Stimulated activated CD4-positive, alpha-beta T cell treated with anti-CD3 and anti-CD28 coated beads, Interleukin-1b, Interleukin-23, amount 100 ng/mL, for 1 hour (primary cell): ENCODE measurements around the gene HLA-C.
"Not testable (repeated sequence)": the region's sequence is repeated elsewhere in the genome, so short reads cannot be mapped to it uniquely, and the experiment has no call there.

ENCODE experiments used
- DNase-seq, 2 donors: peaks; one replicate each; pipeline ENCODE4 v3.0.0-alpha.2; 2020; ENCODE audit warnings: low read depth in 2 of 2

HLA-C gene

GRCh38 chr6:31270788-31271640 lies 878 bp downstream of the HLA-C start:
- DNase-seq: peak in 1 of 2 donors; percentile 40

DNA sequence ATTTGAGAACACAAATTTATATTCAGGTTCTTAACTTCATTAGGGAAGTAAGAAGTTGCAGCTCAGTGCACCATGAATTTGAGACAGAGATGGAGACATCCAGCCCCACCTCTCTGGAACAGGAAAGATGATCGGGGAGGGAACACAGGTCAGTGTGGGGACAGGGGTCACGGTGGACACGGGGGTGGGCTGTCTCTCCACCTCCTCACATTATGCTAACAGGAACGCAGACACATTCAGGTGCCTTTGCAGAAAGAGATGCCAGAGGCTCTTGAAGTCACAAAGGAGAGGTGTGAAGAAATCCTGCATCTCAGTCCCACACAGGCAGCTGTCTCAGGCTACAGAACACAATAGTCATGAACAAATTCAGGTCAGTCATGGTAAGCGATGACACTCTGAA lies 3.1 kb downstream of the HLA-C start:
- DNase-seq: no peak

DNA sequence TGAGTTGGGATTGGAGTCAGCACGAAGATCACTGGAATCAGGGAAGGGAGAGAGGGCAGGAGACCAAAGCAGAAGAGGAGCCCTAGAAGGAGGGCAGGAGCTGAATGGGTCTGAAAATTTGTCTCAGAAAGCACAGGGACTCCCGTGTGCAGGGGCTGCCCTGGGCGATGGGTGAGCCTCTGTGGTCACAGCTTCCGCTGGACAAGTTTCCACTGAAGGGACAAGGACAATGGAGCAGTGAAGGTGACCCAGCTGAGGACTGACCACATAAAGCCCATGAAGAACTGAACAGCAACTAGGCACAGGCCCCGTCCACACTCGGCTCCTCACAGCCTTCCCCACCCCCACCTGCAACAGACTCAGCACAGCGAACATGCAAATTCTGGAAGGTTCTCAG lies 3.5 kb downstream of the HLA-C start:
- DNase-seq: no peak

DNA sequence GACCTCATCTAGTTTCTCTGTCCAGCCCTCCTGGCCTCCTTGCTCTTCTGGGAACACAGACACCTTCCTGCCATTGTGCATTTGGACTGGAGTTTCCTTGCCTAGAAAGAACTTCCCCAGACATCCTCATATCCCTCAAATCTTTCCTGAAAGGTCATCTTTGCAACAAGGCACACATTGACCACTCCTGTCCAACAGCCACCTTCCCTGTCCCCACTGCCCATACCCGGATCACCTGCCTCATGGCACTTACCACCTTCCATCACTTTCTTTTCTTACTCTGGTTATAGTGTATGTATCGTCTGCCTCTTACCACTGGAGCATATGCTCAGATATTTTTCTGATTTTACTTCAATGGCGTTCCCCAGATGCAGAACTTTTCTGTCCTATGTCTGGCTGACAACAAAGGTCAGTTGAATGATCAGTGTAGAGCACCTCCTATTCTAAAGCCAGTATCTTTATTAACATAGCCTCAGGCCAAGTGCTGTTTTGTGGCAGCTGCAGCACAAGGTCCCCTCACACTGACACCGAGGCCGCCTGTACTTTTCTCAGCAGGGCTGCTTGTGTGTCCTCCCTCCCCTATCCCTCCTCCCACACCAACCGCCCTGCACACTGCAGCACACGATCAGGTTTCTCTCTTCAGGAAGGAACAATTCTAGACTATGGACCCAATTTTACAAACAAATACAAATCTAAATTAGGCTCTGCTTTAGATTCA lies 4.1 kb downstream of the HLA-C start:
- no peak for DNase-seq

DNA sequence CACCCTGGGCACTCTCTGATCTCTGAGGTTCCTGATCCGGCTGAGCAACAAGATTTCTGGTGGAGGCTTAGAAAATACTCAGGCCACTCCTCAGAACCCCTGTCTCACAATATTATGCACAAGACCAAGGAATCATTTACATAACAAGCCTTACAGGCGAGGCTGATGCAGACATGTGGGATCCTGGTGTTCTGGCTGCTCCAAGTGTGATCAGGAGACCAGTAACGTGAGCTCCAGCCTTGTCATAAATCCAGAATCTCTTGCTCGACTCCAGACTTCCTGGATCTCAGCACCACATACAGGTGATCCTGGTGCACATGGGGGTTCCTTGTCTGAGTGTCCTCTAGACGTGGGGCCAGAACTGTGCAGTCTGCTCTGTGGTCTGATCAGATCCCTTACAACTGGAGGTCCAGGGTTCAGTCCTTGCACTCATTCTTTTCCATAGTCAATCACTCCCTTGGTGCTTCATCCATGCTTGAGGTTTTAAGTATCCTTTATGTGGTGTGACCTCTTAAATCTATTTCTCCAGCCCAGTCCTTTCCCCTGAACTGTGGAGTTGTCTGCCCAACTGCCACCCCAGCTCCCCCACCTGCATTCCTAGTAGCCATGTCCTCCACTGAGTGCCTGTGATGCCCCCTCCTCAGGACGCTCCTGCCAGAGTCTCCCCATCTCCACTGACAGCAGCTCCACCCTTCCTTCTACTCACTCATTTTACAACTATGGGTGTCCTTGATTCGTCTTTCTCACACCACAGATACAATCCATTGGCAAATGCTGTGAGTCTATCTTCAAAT lies 5.1 kb downstream of the HLA-C start:
- no peak for DNase-seq

GRCh38 chr6:31265926-31266325 lies 6.0 kb downstream of the HLA-C start:
- no peak for DNase-seq

- DNase-seq: not testable (repeated sequence)
Observed at GRCh38 chr6:31263346-31263933, 8.5 kb downstream of the HLA-C start.

DNA sequence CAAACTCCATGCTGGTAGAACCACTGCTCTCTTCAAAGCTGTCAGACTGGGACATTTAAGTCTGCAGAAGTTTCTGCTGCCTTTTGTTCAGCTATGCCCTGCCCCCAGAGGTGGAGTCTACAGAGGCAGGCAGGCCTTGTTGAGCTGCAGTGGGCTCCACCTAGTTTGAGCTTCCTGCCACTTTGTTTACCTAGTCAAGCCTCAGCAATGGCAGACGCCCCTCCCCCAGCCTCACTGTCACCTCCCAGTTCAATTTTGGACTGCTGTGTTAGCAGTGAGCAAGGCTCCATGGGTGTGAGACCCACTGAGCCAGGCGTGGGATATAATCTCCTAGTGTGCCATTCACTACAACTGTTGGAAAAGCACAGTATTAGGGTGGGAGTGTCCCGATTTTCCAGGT lies 11.9 kb downstream of the HLA-C start:
- DNase-seq: peak in 1 of 2 donors; percentile 34

- DNase-seq: no peak
Observed at GRCh38 chr6:31252625-31253024, 19.3 kb downstream of the HLA-C start.

- DNase-seq: no peak
Observed at GRCh38 chr6:31251261-31251660, 20.6 kb downstream of the HLA-C start.

DNA sequence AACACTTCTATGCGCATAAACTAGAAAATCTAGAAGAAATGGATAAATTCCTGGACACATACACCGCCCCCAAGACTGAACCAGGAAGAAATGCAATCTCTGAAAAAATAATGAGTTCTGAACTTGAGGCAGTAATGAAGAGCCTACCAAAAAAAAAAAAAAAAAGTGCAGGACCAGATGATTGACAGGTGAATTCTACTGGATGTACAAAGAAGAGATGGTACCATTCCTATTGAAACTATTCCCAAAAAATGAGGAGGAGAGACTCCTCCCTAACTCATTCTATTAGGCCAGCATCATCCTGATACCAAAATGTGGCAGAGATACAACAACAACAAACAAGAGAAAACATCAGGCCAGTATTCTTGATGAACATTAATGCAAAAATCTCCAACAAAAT lies 22.7 kb downstream of the HLA-C start:
- DNase-seq: no peak

- DNase-seq: no peak
Observed at GRCh38 chr6:31247813-31248212, 24.1 kb downstream of the HLA-C start.

DNA sequence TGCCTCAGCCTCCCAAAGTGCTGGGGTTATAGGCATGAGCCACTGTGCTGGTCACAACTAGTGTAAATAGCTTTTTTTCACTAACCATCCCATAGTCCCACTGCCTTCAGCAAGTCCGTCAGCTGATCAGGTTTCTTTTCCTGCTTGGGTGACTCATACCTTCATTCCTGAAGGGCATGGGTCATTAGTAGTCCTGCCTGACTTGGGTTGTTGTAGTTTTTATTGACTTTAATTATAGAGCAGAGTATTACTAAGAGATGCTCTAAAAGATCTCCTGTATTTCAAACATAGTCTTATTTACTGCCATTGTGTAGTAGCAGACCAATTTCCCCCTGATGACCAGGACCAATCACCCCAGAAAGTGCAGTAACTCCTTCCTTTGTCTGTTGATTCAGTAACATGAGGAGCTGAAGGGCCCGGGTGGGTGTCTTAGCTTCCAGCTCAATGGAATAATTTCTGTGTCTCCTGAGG lies 25.8 kb downstream of the HLA-C start:
- DNase-seq: no peak

- DNase-seq: no peak
Observed at GRCh38 chr6:31243508-31243907, 28.4 kb downstream of the HLA-C start.

- DNase-seq: no peak
Observed at GRCh38 chr6:31239854-31240253, 32.0 kb downstream of the HLA-C start.

DNA sequence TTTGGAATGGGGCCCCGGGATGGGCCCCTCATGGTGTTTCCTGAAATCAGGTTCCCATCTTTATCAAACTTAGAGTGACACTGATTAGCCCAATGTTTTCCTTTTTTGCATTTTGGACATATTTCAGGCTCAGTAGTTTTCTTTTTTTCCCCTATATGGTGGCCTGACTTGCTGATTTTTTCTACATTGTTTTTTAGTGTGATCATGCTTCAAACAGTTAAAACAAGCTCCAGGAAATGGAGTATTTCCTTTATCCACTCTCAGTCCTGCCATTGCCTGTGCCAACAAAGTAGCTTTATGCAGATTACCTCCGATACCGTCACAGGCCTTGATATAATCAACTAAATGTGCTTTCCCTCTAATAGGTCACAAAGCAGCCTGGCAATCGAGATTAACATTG lies 37.8 kb downstream of the HLA-C start:
- DNase-seq: not testable (repeated sequence)

GRCh38 chr6:31228476-31228875 lies 43.4 kb downstream of the HLA-C start:
- no peak for DNase-seq

GRCh38 chr6:31227143-31227542 lies 44.7 kb downstream of the HLA-C start:
- DNase-seq: no peak

- no peak for DNase-seq
Observed at GRCh38 chr6:31225735-31226134, 46.2 kb downstream of the HLA-C start.

- DNase-seq: no peak
Observed at GRCh38 chr6:31222496-31222895, 49.4 kb downstream of the HLA-C start.
